ENCODE data around the gene AMH.
"Not testable (repeated sequence)": the region's sequence is repeated elsewhere in the genome, so short reads cannot be mapped to it uniquely, and the experiment has no call there.

AMH gene

GRCh38 chr19:2249010-2249866 is at the start of gene AMH:
Gene AMH, plus strand, starts transcription at chr19:2249323. Its CDS starts 10 bp downstream, at chr19:2249333.
- DNase-seq (ENCODE audit: low read depth): no peak

GRCh38 chr19:2199861-2200623 is 49.1 kb upstream of the AMH start:
- DNase-seq (ENCODE audit: low read depth): no peak

DNA sequence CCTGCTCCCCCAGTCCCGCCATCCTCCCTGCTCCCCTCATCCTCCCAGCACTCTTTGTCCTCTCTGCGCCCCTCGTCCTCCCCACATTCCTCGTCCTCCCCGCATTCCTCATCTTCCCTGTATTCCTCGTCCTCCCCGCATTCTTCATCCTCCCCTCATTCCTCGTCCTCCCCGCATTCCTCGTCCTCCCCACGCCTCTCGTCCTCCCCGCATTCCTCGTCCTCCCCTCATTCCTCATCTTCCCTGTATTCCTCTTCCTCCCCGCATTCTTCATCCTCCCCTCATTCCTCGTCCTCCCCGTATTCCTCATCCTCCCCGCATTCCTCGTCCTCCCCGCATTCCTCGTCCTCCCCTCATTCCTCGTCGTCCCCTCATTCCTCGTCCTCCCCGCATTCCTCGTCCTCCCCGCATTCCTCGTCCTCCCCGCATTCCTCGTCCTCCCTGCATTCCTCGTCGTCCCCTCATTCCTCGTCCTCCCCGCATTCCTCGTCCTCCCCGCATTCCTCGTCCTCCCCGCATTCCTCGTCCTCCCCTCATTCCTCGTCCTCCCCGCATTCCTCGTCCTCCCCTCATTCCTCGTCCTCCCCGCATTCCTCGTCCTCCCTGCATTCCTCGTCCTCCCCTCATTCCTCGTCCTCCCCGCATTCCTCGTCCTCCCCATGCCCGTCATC is 48.4 kb upstream of the AMH start:
- DNase-seq (ENCODE audit: low read depth): not testable (repeated sequence)

DNA sequence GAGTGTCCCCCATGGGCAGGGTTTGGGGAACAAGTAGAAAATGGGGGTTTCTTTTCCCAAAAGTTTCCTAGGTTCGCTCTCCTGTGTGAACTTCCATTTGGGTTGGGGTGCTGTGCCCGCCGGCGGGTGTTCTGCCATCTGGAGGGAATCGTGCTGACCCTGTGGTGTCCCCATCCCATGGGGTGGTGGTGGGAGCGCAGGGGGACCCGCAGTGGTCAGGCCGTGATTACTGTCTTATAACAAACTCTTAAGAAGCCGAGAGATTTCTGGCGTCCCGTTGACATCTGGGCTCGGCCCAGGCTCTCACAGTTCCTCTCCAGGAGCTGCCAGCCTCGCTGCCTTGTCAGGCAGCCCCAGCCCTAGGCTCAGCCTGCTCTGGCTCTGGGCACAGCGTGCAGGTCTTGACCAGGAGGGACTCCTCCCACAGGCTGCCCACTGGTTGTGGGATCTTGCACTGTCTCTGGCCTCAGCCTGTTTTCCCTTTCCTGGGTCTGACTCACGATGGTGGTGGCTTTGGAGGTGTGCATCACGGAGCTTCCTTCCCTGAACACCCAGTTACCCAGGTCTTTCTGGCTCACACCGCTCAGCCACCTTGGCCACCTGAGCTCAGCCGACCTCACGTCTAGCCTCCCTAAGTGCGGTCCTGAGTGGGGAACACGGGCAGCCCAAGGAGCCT is 47.5 kb upstream of the AMH start:
- no peak for DNase-seq (ENCODE audit: low read depth)

DNA sequence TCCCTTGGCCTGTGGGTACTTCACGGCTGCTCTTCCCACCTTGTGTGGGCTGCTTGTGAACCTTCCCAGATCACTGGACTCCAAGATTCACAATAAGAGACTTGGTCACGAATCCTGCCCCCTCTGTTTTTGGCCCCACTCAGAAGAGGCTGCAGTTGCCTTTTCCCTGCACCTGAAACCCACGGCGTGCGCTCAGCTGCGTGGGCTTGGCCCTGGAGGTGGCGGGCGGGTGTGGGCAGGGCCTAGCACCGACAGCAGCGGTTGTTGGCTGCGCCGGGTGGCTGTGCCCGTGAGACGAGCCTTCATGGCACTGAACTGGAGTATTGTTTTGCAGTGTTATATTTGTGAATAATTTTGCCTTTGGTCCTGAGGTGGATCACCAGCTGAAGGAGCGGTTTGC is 46.8 kb upstream of the AMH start:
- DNase-seq (ENCODE audit: low read depth): no peak

GRCh38 chr19:2207008-2207407 is 42.1 kb upstream of the AMH start:
- DNase-seq (ENCODE audit: low read depth): no peak

DNA sequence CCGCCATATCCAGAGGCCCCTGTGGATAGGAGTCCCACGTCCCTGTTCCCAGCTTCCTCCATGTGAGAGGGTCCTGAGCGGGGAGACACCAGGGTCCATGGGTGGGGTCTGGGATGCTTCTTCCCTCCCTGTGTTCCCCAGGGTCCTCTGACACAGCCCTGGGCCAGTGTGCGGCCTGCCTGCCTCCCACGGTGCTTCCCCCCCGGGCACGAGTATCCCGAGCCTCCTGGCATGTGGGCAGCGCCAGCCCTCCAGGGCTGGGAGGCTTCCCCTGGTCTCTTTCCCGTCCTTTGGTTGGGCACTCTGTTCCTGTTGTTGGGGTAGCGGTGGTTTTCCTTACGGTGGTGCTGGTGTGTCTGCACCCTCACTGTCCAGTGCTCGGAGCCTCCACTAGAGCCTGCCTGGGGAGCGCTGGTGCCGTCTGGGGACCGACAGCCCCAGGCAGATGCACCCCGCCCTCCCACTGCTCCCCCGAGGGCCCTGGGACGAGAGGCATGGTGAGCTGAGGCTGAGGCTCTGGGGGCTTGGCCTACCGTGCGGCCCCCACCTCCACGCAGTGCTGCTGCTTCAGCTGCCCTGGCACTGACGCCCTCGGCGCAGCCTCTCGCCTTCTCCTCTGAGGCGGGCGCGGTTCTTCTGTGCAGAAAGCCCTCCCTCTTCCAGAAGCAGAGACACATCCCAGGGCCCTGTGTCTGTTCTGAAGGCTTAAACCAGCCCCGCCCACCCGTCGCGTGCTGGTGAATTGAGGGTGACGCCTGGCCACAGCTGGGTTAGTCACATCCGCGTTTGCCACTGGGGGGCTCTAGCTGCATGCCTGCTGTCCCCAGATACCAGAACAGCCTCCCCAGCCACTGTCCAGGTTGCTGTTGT is 40.9 kb upstream of the AMH start:
- DNase-seq (ENCODE audit: low read depth): peak; percentile 91

GRCh38 chr19:2208975-2209374 is 40.1 kb upstream of the AMH start:
- no peak for DNase-seq (ENCODE audit: low read depth)

DNA sequence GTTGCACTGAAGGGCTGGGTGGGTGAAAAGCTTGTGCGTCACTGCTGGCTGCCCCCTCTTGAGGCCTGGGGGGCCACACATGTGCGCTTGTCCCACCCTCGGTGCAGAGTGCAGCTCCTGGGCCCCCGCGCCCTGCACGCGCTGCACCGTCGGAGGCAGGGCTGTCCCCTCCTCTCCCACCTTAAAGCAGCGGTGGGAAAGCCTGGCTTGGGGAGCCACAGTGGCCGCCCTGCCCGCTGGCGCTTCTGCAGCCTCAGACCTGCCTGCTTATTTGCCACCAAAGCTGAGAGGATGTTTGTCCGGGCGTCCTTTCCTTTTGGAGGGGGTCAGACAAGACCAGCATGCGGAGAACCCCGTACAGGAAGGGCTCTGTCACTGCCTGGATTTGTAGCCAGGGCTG is 39.7 kb upstream of the AMH start:
- no peak for DNase-seq (ENCODE audit: low read depth)

GRCh38 chr19:2210206-2210605 is 38.9 kb upstream of the AMH start:
- DNase-seq (ENCODE audit: low read depth): no peak

GRCh38 chr19:2210987-2211740 is 38.0 kb upstream of the AMH start:
- DNase-seq (ENCODE audit: low read depth): no peak

GRCh38 chr19:2212861-2213711 is 36.0 kb upstream of the AMH start:
- no peak for DNase-seq (ENCODE audit: low read depth)

DNA sequence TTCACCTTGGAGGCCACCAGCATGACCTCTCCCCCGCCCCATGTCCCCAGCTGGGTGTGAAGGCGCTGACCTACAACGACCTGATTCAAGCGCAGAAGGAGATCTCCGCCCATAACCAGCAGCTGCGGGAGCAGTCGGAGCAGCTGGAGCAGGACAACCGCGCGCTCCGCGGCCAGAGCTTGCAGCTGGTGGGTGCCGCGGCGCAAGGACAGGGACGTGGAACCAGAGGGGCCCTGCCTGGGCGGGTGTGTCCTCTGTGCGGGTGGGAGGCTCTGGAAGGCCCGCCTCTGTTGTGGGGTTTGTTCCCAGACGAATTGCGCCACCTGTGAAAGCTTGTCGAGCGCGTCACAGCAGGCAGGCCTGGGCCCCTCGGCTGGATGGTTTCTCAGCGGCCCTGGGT is 35.3 kb upstream of the AMH start:
- DNase-seq (ENCODE audit: low read depth): no peak

DNA sequence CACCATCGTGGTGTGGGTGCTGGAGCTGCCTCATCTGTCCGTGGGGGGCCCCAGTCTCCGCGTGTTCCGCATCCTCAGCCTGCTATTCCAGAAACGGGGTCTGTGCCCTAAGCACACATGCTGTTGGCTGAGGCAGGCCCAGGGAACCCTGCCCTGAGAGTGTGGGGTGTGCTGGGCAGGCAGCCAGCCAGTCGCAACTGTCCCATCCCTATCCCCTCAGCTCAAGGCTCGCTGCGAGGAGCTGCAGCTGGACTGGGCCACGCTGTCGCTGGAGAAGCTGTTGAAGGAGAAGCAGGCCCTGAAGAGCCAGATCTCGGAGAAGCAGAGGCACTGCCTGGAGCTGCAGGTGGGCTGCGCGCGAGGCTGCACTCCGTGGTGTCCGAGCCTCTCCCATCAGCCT is 34.9 kb upstream of the AMH start:
- DNase-seq (ENCODE audit: low read depth): no peak

GRCh38 chr19:2215281-2215751 is 33.8 kb upstream of the AMH start:
- DNase-seq (ENCODE audit: low read depth): no peak

DNA sequence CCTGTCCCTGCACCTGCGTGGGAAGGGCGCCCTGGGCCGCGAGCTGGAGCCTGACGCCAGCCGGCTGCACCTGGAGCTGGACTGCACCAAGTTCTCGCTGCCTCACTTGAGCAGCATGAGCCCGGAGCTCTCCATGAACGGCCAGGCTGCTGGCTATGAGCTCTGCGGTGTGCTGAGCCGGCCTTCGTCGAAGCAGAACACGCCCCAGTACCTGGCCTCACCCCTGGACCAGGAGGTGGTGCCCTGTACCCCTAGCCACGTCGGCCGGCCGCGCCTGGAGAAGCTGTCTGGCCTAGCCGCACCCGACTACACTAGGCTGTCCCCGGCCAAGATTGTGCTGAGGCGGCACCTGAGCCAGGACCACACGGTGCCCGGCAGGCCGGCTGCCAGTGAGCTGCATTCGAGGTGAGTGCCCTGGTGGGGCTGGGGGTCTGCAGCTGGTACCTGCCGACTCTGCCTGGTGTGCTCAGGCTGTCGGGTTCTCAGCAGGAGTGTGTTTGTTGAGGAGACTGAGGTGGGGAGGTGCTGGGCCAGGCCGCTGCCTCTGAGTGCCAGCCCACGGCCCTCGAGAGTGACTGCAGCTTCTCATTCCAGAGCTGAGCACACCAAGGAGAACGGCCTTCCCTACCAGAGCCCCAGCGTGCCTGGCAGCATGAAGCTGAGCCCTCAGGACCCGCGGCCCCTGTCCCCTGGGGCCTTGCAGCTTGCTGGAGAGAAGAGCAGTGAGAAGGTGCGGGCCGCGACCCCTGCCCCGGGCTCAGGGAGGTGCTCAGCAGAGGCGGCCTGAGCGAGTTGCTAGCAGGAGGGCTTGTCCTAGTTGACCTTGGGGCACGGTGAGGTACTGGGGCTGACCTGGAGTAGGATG is 32.5 kb upstream of the AMH start:
- no peak for DNase-seq (ENCODE audit: low read depth)

- no peak for DNase-seq (ENCODE audit: low read depth)
These were observed 31.5 kb upstream of the AMH start for GRCh38 chr19:2217591-2217990.

- no peak for DNase-seq (ENCODE audit: low read depth)
These were observed 29.4 kb upstream of the AMH start for GRCh38 chr19:2219726-2220125.
